ENCODE results near the gene REELD1.

The REELD1 gene

GRCh38 chr4:146178126-146178525, 36.2 kb upstream of the REELD1 start:
- Histone ChIP-seq H3K27ac (replicated peaks) (no peak overlapping the region), H3K4me3 (replicated peaks; ENCODE audit: insufficient read depth, low read length) (no peak overlapping the region), H3K27me3 (ENCODE audit: insufficient read depth, poor library complexity, severe bottlenecking) (no peaks in the 10 kb centered on the region)
- TF ChIP-seq SPI1 (IDR thresholded peaks at IDR 0.05; ENCODE audit: borderline replicate concordance, low read depth) (no peak), CTCF (IDR thresholded peaks at IDR 0.05; ENCODE audit: insufficient read depth, low read length) (no peak), GABPA (IDR thresholded peaks at IDR 0.05; ENCODE audit: low read depth) (no peak), POLR2AphosphoS5 (IDR thresholded peaks at IDR 0.05; ENCODE audit: low read depth) (no peak), REST (IDR thresholded peaks at IDR 0.05; ENCODE audit: insufficient replicate concordance, low read depth) (no peak)
- DNase-seq (ENCODE audit: low read depth in 1 of 2, low spot score in 1 of 2): no peak

- no peak overlapping the region for H3K27ac ChIP-seq (replicated peaks)
- no peak overlapping the region for H3K4me3 ChIP-seq (replicated peaks; ENCODE audit: insufficient read depth, low read length)
- no peak for TF ChIP-seq REST (IDR thresholded peaks at IDR 0.05; ENCODE audit: insufficient replicate concordance, low read depth)
- no peak for TF ChIP-seq POLR2AphosphoS5 (IDR thresholded peaks at IDR 0.05; ENCODE audit: low read depth)
- no peak for TF ChIP-seq GABPA (IDR thresholded peaks at IDR 0.05; ENCODE audit: low read depth)
- no peak for TF ChIP-seq SPI1 (IDR thresholded peaks at IDR 0.05; ENCODE audit: borderline replicate concordance, low read depth)
- no peak for TF ChIP-seq CTCF (IDR thresholded peaks at IDR 0.05; ENCODE audit: insufficient read depth, low read length)
- H3K27me3 ChIP-seq (ENCODE audit: insufficient read depth, poor library complexity, severe bottlenecking): no peaks in the 10 kb centered on the region
- DNase-seq (ENCODE audit: low read depth in 1 of 2, low spot score in 1 of 2): no peak
Measured at GRCh38 chr4:146179784-146180370, 34.5 kb upstream of the REELD1 start.

- Histone ChIP-seq H3K27ac (replicated peaks) (no peak overlapping the region), H3K27me3 (ENCODE audit: insufficient read depth, poor library complexity, severe bottlenecking) (no peaks in the 10 kb centered on the region), H3K4me3 (replicated peaks; ENCODE audit: insufficient read depth, low read length) (no peak overlapping the region)
- no peak for DNase-seq (ENCODE audit: low read depth in 1 of 2, low spot score in 1 of 2)
- no peak for TF ChIP-seq CTCF (IDR thresholded peaks at IDR 0.05; ENCODE audit: insufficient read depth, low read length)
- no peak for TF ChIP-seq GABPA (IDR thresholded peaks at IDR 0.05; ENCODE audit: low read depth)
- no peak for TF ChIP-seq POLR2AphosphoS5 (IDR thresholded peaks at IDR 0.05; ENCODE audit: low read depth)
Measured at GRCh38 chr4:146182443-146182842, 31.9 kb upstream of the REELD1 start.

- TF ChIP-seq GABPA (IDR thresholded peaks at IDR 0.05; ENCODE audit: low read depth) (no peak), POLR2AphosphoS5 (IDR thresholded peaks at IDR 0.05; ENCODE audit: low read depth) (no peak), REST (IDR thresholded peaks at IDR 0.05; ENCODE audit: insufficient replicate concordance, low read depth) (no peak), CTCF (IDR thresholded peaks at IDR 0.05; ENCODE audit: insufficient read depth, low read length) (no peak), SPI1 (IDR thresholded peaks at IDR 0.05; ENCODE audit: borderline replicate concordance, low read depth) (no peak)
- no peak overlapping the region for H3K27ac ChIP-seq (replicated peaks)
- no peak overlapping the region for H3K4me3 ChIP-seq (replicated peaks; ENCODE audit: insufficient read depth, low read length)
- no peak for DNase-seq (ENCODE audit: low read depth in 1 of 2, low spot score in 1 of 2)
- H3K27me3 ChIP-seq (ENCODE audit: insufficient read depth, poor library complexity, severe bottlenecking): no peaks in the 10 kb centered on the region
Measured at GRCh38 chr4:146183209-146183608, 31.1 kb upstream of the REELD1 start.
